ENCODE measurements around the gene GIMAP8. TPM values are rescaled to one million over a fixed set of nuclear protein-coding genes. Genes with fewer than 3 reads are reported as not detected.

GIMAP8 gene
- total RNA-seq, 1 donor, result not detected

DNA sequence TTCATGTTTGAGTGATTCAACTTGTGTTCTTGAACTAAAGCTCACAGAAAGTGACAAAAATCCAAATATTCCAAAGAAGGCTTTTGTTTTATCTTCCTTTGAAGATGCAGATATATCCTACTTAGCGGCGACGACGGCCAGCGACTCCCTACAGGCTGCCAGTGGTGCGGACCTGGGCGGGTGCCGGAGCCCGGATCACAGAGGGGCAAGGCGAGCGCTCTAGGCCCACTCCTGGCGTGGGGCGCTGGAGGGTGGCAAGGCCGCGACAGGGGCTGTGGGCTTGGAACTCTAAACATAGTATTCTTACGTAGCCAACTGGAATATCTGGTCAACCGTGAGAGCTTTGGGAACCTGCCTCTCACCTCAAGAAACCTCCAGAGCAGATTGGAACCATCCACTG is 63.3 kb downstream of the GIMAP8 start:
- no peak for DNase-seq (ENCODE audit: insufficient read length, low spot score, missing footprints)
- no peaks in the 10 kb centered on the region for H3K9me3 ChIP-seq (ENCODE audit: low read depth, low read length)
- no peak overlapping the region for H2AFZ ChIP-seq (ENCODE audit: low read length)

GRCh38 chr7:150514748-150515222 is 64.4 kb downstream of the GIMAP8 start, which contains the start of gene GIMAP7:
Gene GIMAP7 (plus strand): TSS chr7:150514872. CDS start chr7:150519975, 5,103 bp downstream.
- Histone ChIP-seq H2AFZ (ENCODE audit: low read length) (no peak within 1 kb of the TSS), H3K36me3 (ENCODE audit: insufficient read depth, low read length) (no peaks in the 10 kb centered on the region), H3K27me3 (ENCODE audit: insufficient read depth, low read length) (no peaks in the 10 kb centered on the region), H3K4me3 (ENCODE audit: insufficient read depth, low read length) (no peak within 1 kb of the TSS), H3K79me2 (ENCODE audit: insufficient read depth, low read length) (no peaks in the 10 kb centered on the region), H3K9me3 (ENCODE audit: low read depth, low read length) (no peaks in the 10 kb centered on the region), H3K27ac (ENCODE audit: low read depth, low read length) (no peak within 1 kb of the TSS), H3K4me1 (ENCODE audit: insufficient read depth, low read length) (no peaks in the 10 kb centered on the region), H3K4me2 (ENCODE audit: insufficient read depth, low read length) (no peak within 1 kb of the TSS), H4K20me1 (ENCODE audit: insufficient read depth, low read length) (no peaks in the 10 kb centered on the region)
- TF ChIP-seq CTCF (IDR thresholded peaks at IDR 0.05; ENCODE audit: extremely low read depth, low read depth, low read length), result no peak
- DNase-seq (ENCODE audit: insufficient read length, low spot score, missing footprints), result no peak

More for the DNA sequence above, 63.3 kb downstream of the GIMAP8 start:
- Histone ChIP-seq H3K79me2 (ENCODE audit: insufficient read depth, low read length) (no peaks in the 10 kb centered on the region), H3K4me2 (ENCODE audit: insufficient read depth, low read length) (no peak overlapping the region), H4K20me1 (ENCODE audit: insufficient read depth, low read length) (no peaks in the 10 kb centered on the region), H3K4me1 (ENCODE audit: insufficient read depth, low read length) (no peaks in the 10 kb centered on the region), H3K27me3 (ENCODE audit: insufficient read depth, low read length) (no peaks in the 10 kb centered on the region), H3K4me3 (ENCODE audit: insufficient read depth, low read length) (no peak overlapping the region), H3K27ac (ENCODE audit: low read depth, low read length) (no peak overlapping the region), H3K36me3 (ENCODE audit: insufficient read depth, low read length) (no peaks in the 10 kb centered on the region)
- no peak for TF ChIP-seq CTCF (IDR thresholded peaks at IDR 0.05; ENCODE audit: extremely low read depth, low read depth, low read length)

DNA sequence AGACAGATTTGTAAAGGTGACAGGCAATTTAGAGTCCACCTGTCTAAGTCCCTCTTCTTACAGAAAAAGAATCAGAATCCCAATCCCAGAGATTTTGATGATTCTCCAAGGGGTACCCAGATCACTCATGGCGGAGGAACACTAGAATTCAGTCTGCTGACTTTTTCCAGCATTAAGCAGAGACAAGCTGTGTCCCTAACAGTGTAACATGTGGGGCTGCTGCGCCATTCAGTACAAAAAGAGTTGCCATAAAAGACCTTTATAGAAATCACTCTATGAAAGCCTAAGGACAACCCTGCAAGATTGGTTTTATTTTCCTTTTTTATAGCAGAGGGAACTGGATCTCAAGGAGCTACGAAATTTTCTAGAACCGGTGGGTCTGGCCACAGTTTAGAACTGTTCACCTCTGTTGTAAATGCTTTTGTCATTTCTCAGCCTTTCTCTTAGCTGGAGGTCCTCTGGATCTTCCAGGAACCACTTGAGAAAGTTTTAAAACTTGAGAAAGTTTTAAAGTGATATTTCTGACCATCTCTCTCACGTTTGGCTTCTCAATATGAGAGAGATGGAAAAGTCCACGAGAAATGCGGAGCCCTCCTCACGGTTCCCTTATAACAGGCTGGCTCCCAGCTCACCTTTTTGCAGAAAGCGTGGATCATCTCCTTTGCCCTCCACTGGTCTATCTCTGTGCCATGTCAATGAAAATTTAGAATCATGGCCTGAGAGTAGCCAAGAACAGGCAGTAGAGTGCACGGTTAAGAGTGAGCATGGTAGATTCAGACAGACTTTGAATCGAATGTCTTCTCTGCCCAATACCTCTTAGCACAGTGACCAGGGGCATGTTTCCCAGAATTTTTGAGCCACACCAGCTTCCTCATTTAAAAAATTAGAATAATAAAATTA is 65.1 kb downstream of the GIMAP8 start:
- H4K20me1 ChIP-seq (ENCODE audit: insufficient read depth, low read length), result no peaks in the 10 kb centered on the region
- no peaks in the 10 kb centered on the region for H3K79me2 ChIP-seq (ENCODE audit: insufficient read depth, low read length)
- no peak overlapping the region for H3K27ac ChIP-seq (ENCODE audit: low read depth, low read length)
- no peaks in the 10 kb centered on the region for H3K4me1 ChIP-seq (ENCODE audit: insufficient read depth, low read length)
- H3K36me3 ChIP-seq (ENCODE audit: insufficient read depth, low read length), result no peaks in the 10 kb centered on the region
- no peaks in the 10 kb centered on the region for H3K27me3 ChIP-seq (ENCODE audit: insufficient read depth, low read length)
- H3K9me3 ChIP-seq (ENCODE audit: low read depth, low read length), result no peaks in the 10 kb centered on the region
- TF ChIP-seq CTCF (IDR thresholded peaks at IDR 0.05; ENCODE audit: extremely low read depth, low read depth, low read length), result no peak
- H2AFZ ChIP-seq (ENCODE audit: low read length), result no peak overlapping the region
- H3K4me2 ChIP-seq (ENCODE audit: insufficient read depth, low read length), result no peak overlapping the region
- H3K4me3 ChIP-seq (ENCODE audit: insufficient read depth, low read length), result no peak overlapping the region
- no peak for DNase-seq (ENCODE audit: insufficient read length, low spot score, missing footprints)

Data from osteoblast (primary cell).